Measurements from ENCODE around the gene DTHD1. TPM values are rescaled to one million over a fixed set of nuclear protein-coding genes. Genes with fewer than 3 reads are reported as not detected.

DTHD1 gene
- total RNA-seq, 1 experiment from 2014 or later: not detected

GRCh38 chr4:36351082-36351666 lies 69.8 kb downstream of the DTHD1 start:
- no peaks in the 10 kb centered on the region for H3K9me3 ChIP-seq (ENCODE audit: control insufficient read depth in 1 of 2, insufficient read depth in 1 of 2, low read depth in 1 of 2, low read length in 2 of 2)
- DNase-seq (ENCODE audit: low read depth, low spot score): peak; percentile 36
- peak; percentile 85 for ATAC-seq
- no peaks in the 10 kb centered on the region for H3K9me2 ChIP-seq (ENCODE audit: insufficient read depth)
- TF ChIP-seq CTCF (IDR thresholded peaks at IDR 0.05 in 2 of 3, conservative IDR thresholded peaks at IDR 0.05 in 1 of 3; ENCODE audit: borderline replicate concordance in 1 of 3, insufficient read depth in 1 of 3, low read depth in 2 of 3, low read length in 2 of 3) (peak; percentile 63 to 75 (median 71)), RAD21 (IDR thresholded peaks at IDR 0.05; ENCODE audit: low read depth) (peak; percentile 76), REST (IDR thresholded peaks at IDR 0.05; ENCODE audit: low read depth) (no peak)
- H3K79me2 ChIP-seq (ENCODE audit: insufficient read depth, low read length): no peaks in the 10 kb centered on the region
- no peak overlapping the region for H3K9ac ChIP-seq (ENCODE audit: low read length)
- H3K4me1 ChIP-seq (ENCODE audit: control insufficient read depth in 1 of 2, insufficient read depth in 2 of 2, low read length in 2 of 2): peaks cover 0 to 4% of the 10 kb centered on the region in 2 experiments; a peak in 1 of 4 replicates
- H3K27ac ChIP-seq (ENCODE audit: low read depth, low read length): no peak overlapping the region
- no peaks in the 10 kb centered on the region for H4K20me1 ChIP-seq (ENCODE audit: insufficient read depth)
- CTCF ChIA-PET: interaction anchor here (2.1 kb wide), 1 partner anchor 49 kb away, joined by 10 read pairs; no protein-coding TSS in a partner anchor
- no TSS peak for BruUV-seq (replicated peaks)
- intact Hi-C loops (cut with micrococcal nuclease): loop anchor here (1.0 kb wide), 2 partner anchors 48 to 1039 kb away; no protein-coding TSS in a partner anchor
- no peak overlapping the region for H3K4me3 ChIP-seq (replicated peaks in 1 of 2; ENCODE audit: low read depth in 1 of 2, low read length in 2 of 2)
- POLR2A ChIA-PET: no interaction called here
- no peaks in the 10 kb centered on the region for H3K27me3 ChIP-seq (ENCODE audit: insufficient read depth, low read length)
- no peak overlapping the region for H2AFZ ChIP-seq (ENCODE audit: low read depth, low read length, poor library complexity, severe bottlenecking)
- no peak overlapping the region for H3K4me2 ChIP-seq (ENCODE audit: low read length)
- no peaks in the 10 kb centered on the region for H3K36me3 ChIP-seq (ENCODE audit: control insufficient read depth in 1 of 2, insufficient read depth in 2 of 2, low read length in 2 of 2)
- RAD21 ChIA-PET (ENCODE audit: low non-redundant PET in 1 of 2, low total read pairs in 2 of 2, uncharacterized antibody in 2 of 2, unreplicated experiment in 2 of 2): no interaction called here

All from HCT116 (cell line).